Activated CD8-positive, alpha-beta memory T cell treated with anti-CD3 and anti-CD28 coated beads, Interleukin-2, amount 10 ng/mL, durations not matched to agents 7 days and 5 days (primary cell): ENCODE measurements around the gene SH2B2. TPM values are rescaled to one million over a fixed set of nuclear protein-coding genes. Genes with fewer than 3 reads are reported as not detected.

Experiments
- ATAC-seq: fragments of 150-1000 bp; cut with Tn5 transposase; one replicate; pipeline ENCODE4 v1.10.0; 2021; ENCODE audit warnings: moderate library complexity
- CTCF ChIA-PET: fragments of 350-600 bp; sonication (Branson Sonifier 250); formaldehyde crosslinking; loops from one replicate; lab custom pipeline; 2021; ENCODE audit warnings: antibody characterized with exemption; lab: Charles Lee
- DNase-seq: peaks from one replicate; pipeline ENCODE4 v3.0.0-alpha.2; 2020
- H3K27ac Mint-ChIP-seq: one replicate; pipeline ENCODE4 v1.8.0; 2021; ENCODE audit warnings: mild to moderate bottlenecking, mixed read lengths
- H3K27me3 Mint-ChIP-seq: one replicate; pipeline ENCODE4 v1.8.0; 2021; ENCODE audit warnings: mixed read lengths
- H3K36me3 Mint-ChIP-seq: one replicate; pipeline ENCODE4 v1.8.0; 2021; ENCODE audit warnings: mild to moderate bottlenecking, mixed read lengths
- H3K4me1 Mint-ChIP-seq: one replicate; pipeline ENCODE4 v1.8.0; 2021; ENCODE audit warnings: mixed read lengths
- H3K4me3 Mint-ChIP-seq: one replicate; pipeline ENCODE4 v1.8.0; 2021; ENCODE audit warnings: mild to moderate bottlenecking, moderate library complexity, mixed read lengths
- H3K9me3 Mint-ChIP-seq: one replicate; pipeline ENCODE4 v1.8.0; 2022; ENCODE audit warnings: low read depth, mixed read lengths
- total RNA-seq, 2 experiments: library from RNA; stranded (reverse); gene quantifications; one replicate each; pipeline ENCODE4 v1.2.3, GENCODE V29; 2021

Gene SH2B2
- total RNA-seq, 2 experiments from 2014 or later = 1.3 TPM

- CTCF ChIA-PET = interaction anchor here (0.6 to 1.5 kb wide), 3 partner anchors 35 to 208 kb away, joined by 3 read pairs; no protein-coding TSS in a partner anchor
- H3K36me3 Mint-ChIP-seq = no peaks in the 10 kb centered on the region
- peaks cover 25% of the 10 kb centered on the region for H3K27me3 Mint-ChIP-seq
- H3K4me1 Mint-ChIP-seq = peaks cover 22% of the 10 kb centered on the region
- no peak overlapping the region for H3K4me3 Mint-ChIP-seq
- H3K9me3 Mint-ChIP-seq = no peaks in the 10 kb centered on the region
- no peak for ATAC-seq
- no peak for DNase-seq
- H3K27ac Mint-ChIP-seq = no peak overlapping the region
These were observed 1.7 kb upstream of the SH2B2 start for GRCh38 chr7:102284891-102285539.

- CTCF ChIA-PET = interaction anchor here (1.1 to 1.5 kb wide), 2 partner anchors 34 to 106 kb away, joined by 3 read pairs; no protein-coding TSS in a partner anchor
- no peak for DNase-seq
- Mint-ChIP-seq H3K27me3 (peaks cover 25% of the 10 kb centered on the region), H3K27ac (no peak overlapping the region), H3K4me3 (no peak overlapping the region), H3K4me1 (peaks cover 22% of the 10 kb centered on the region), H3K36me3 (no peaks in the 10 kb centered on the region), H3K9me3 (no peaks in the 10 kb centered on the region)
- no peak for ATAC-seq
These were observed 980 bp upstream of the SH2B2 start for GRCh38 chr7:102285540-102286236.

- H3K4me3 Mint-ChIP-seq = peak overlapping the region; percentile 53
- H3K36me3 Mint-ChIP-seq = no peaks in the 10 kb centered on the region
- no peak overlapping the region for H3K27ac Mint-ChIP-seq
- H3K9me3 Mint-ChIP-seq = no peaks in the 10 kb centered on the region
- CTCF ChIA-PET = interaction anchor here (0.7 to 1.4 kb wide), 8 partner anchors 8 to 683 kb away, joined by 3 to 6 read pairs (median 4); no protein-coding TSS in a partner anchor
- H3K4me1 Mint-ChIP-seq = peaks cover 31% of the 10 kb centered on the region
- DNase-seq = no peak
- peak; percentile 16 for ATAC-seq
- peaks cover 29% of the 10 kb centered on the region for H3K27me3 Mint-ChIP-seq
These were observed 678 bp downstream of the SH2B2 start for GRCh38 chr7:102287111-102287980.

- Mint-ChIP-seq H3K4me1 (peaks cover 31% of the 10 kb centered on the region), H3K27ac (no peak overlapping the region), H3K27me3 (peaks cover 29% of the 10 kb centered on the region), H3K9me3 (no peaks in the 10 kb centered on the region), H3K4me3 (no peak overlapping the region), H3K36me3 (no peaks in the 10 kb centered on the region)
- DNase-seq = no peak
- CTCF ChIA-PET = interaction anchor here (0.7 to 1.4 kb wide), 7 partner anchors 8 to 684 kb away, joined by 3 to 6 read pairs (median 4); no protein-coding TSS in a partner anchor
- ATAC-seq = no peak
These were observed 1.3 kb downstream of the SH2B2 start for GRCh38 chr7:102287981-102288278.

GRCh38 chr7:102288285-102288930 is 1.7 kb downstream of the SH2B2 start:
- DNase-seq (no peak), ATAC-seq (no peak)
- CTCF ChIA-PET = interaction anchor here (0.7 to 1.4 kb wide), 7 partner anchors 9 to 684 kb away, joined by 3 to 6 read pairs (median 4); no protein-coding TSS in a partner anchor
- Mint-ChIP-seq H3K9me3 (no peaks in the 10 kb centered on the region), H3K4me1 (peaks cover 31% of the 10 kb centered on the region), H3K27ac (no peak overlapping the region), H3K36me3 (no peaks in the 10 kb centered on the region), H3K27me3 (peaks cover 29% of the 10 kb centered on the region), H3K4me3 (no peak overlapping the region)

GRCh38 chr7:102289057-102289456 is 2.4 kb downstream of the SH2B2 start:
- Mint-ChIP-seq H3K9me3 (no peaks in the 10 kb centered on the region), H3K27me3 (peaks cover 25% of the 10 kb centered on the region), H3K4me1 (peaks cover 31% of the 10 kb centered on the region), H3K36me3 (no peaks in the 10 kb centered on the region), H3K27ac (no peak overlapping the region), H3K4me3 (no peak overlapping the region)
- DNase-seq (no peak), ATAC-seq (no peak)
- CTCF ChIA-PET = interaction anchor here (1.5 kb wide), 1 partner anchor 10 kb away, joined by 6 read pairs; no protein-coding TSS in a partner anchor

GRCh38 chr7:102291056-102291915 is 4.6 kb downstream of the SH2B2 start:
- CTCF ChIA-PET = no interaction called here
- Mint-ChIP-seq H3K4me1 (peaks cover 16% of the 10 kb centered on the region), H3K9me3 (no peaks in the 10 kb centered on the region), H3K4me3 (no peak overlapping the region), H3K27me3 (peaks cover 10% of the 10 kb centered on the region), H3K27ac (no peak overlapping the region), H3K36me3 (no peaks in the 10 kb centered on the region)
- ATAC-seq (no peak), DNase-seq (no peak)

GRCh38 chr7:102291916-102292267 is 5.2 kb downstream of the SH2B2 start:
- ATAC-seq (no peak), DNase-seq (no peak)
- H3K27ac Mint-ChIP-seq = no peak overlapping the region
- CTCF ChIA-PET = no interaction called here
- H3K4me1 Mint-ChIP-seq = peaks cover 16% of the 10 kb centered on the region
- no peak overlapping the region for H3K4me3 Mint-ChIP-seq
- no peaks in the 10 kb centered on the region for H3K9me3 Mint-ChIP-seq
- no peaks in the 10 kb centered on the region for H3K36me3 Mint-ChIP-seq
- peaks cover 10% of the 10 kb centered on the region for H3K27me3 Mint-ChIP-seq

GRCh38 chr7:102292813-102293798 is 6.4 kb downstream of the SH2B2 start:
- Mint-ChIP-seq H3K27ac (no peak overlapping the region), H3K27me3 (peaks cover 9% of the 10 kb centered on the region), H3K9me3 (no peaks in the 10 kb centered on the region), H3K4me1 (peaks cover 18% of the 10 kb centered on the region), H3K36me3 (no peaks in the 10 kb centered on the region), H3K4me3 (no peak overlapping the region)
- CTCF ChIA-PET = no interaction called here
- ATAC-seq (no peak), DNase-seq (no peak)

GRCh38 chr7:102294589-102294988 is 7.9 kb downstream of the SH2B2 start:
- ATAC-seq = no peak
- CTCF ChIA-PET = no interaction called here
- Mint-ChIP-seq H3K4me1 (peaks cover 11% of the 10 kb centered on the region), H3K4me3 (no peak overlapping the region), H3K9me3 (no peaks in the 10 kb centered on the region), H3K36me3 (no peaks in the 10 kb centered on the region), H3K27ac (no peak overlapping the region), H3K27me3 (peaks cover 4% of the 10 kb centered on the region)
- no peak for DNase-seq

GRCh38 chr7:102295346-102296178 is 8.9 kb downstream of the SH2B2 start:
- no peak overlapping the region for H3K4me3 Mint-ChIP-seq
- no peak overlapping the region for H3K27ac Mint-ChIP-seq
- CTCF ChIA-PET = interaction anchor here (0.5 kb wide), 1 partner anchor 802 kb away, joined by 3 read pairs; no protein-coding TSS in a partner anchor
- H3K9me3 Mint-ChIP-seq = no peaks in the 10 kb centered on the region
- ATAC-seq = no peak
- no peaks in the 10 kb centered on the region for H3K36me3 Mint-ChIP-seq
- H3K27me3 Mint-ChIP-seq = peaks cover 4% of the 10 kb centered on the region
- no peak for DNase-seq
- H3K4me1 Mint-ChIP-seq = peaks cover 11% of the 10 kb centered on the region
